ENCODE data around the gene PGPEP1.

PGPEP1 gene

GRCh38 chr19:18342090-18342632 is 1.8 kb downstream of the PGPEP1 start:
- H3K9me3 ChIP-seq (ENCODE audit: insufficient read depth, low read length) = no peaks in the 10 kb centered on the region
- H4K20me1 ChIP-seq (ENCODE audit: insufficient read depth, low read length) = no peaks in the 10 kb centered on the region
- H3K79me2 ChIP-seq (ENCODE audit: low read length) = no peaks in the 10 kb centered on the region
- H3K9ac ChIP-seq (ENCODE audit: low read length) = no peak overlapping the region
- no peak overlapping the region for H3K4me2 ChIP-seq (ENCODE audit: low read length)
- no peaks in the 10 kb centered on the region for H3K36me3 ChIP-seq (replicated peaks; ENCODE audit: low read depth, low read length)
- TF ChIP-seq EZH2phosphoT487 (IDR thresholded peaks at IDR 0.05; ENCODE audit: low read depth) (no peak), CTCF (IDR thresholded peaks at IDR 0.05; ENCODE audit: low read depth, low read length) (no peak)
- H3K27ac ChIP-seq (ENCODE audit: low read length) = no peak overlapping the region
- 0 out of 2 replicates have a peak, but pooled peaks cover 5% of the 10 kb centered on the region for H3K27me3 ChIP-seq (ENCODE audit: low read depth, low read length)
- no peak overlapping the region for H2AFZ ChIP-seq (ENCODE audit: low read depth, low read length)
- H3K4me1 ChIP-seq (ENCODE audit: low read length) = peaks cover 17% of the 10 kb centered on the region
- no peak overlapping the region for H3K4me3 ChIP-seq (ENCODE audit: low read length)

DNA sequence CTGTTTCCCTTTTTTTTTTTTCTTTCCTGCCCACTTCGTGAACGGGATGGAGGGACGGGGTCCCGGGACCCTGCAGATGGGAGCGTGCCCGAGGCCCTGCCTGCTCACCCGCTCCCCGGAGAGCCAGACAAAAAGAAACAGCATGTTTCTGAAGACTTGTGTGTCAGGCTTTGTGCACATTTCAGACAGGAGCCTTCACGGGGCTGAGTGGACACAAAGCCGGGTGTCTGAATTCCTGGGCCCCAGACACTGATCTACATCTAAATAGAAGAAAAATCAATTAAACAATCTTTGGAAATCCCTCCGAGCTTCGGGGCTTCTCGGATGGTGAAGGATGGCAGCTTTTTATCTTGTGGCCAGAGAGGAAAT is 4.2 kb downstream of the PGPEP1 start:
- Histone ChIP-seq H4K20me1 (ENCODE audit: insufficient read depth, low read length) (no peaks in the 10 kb centered on the region), H3K27ac (ENCODE audit: low read length) (no peak overlapping the region), H3K4me3 (ENCODE audit: low read length) (no peak overlapping the region), H3K9ac (ENCODE audit: low read length) (no peak overlapping the region), H3K9me3 (ENCODE audit: insufficient read depth, low read length) (no peaks in the 10 kb centered on the region), H3K4me1 (ENCODE audit: low read length) (peaks cover 10% of the 10 kb centered on the region), H3K4me2 (ENCODE audit: low read length) (no peak overlapping the region), H3K27me3 (ENCODE audit: low read depth, low read length) (no peaks in the 10 kb centered on the region), H3K36me3 (replicated peaks; ENCODE audit: low read depth, low read length) (no peaks in the 10 kb centered on the region), H2AFZ (ENCODE audit: low read depth, low read length) (no peak overlapping the region), H3K79me2 (ENCODE audit: low read length) (no peaks in the 10 kb centered on the region)
- TF ChIP-seq EZH2phosphoT487 (IDR thresholded peaks at IDR 0.05; ENCODE audit: low read depth) = no peak
- TF ChIP-seq CTCF (IDR thresholded peaks at IDR 0.05; ENCODE audit: low read depth, low read length) = no peak

DNA sequence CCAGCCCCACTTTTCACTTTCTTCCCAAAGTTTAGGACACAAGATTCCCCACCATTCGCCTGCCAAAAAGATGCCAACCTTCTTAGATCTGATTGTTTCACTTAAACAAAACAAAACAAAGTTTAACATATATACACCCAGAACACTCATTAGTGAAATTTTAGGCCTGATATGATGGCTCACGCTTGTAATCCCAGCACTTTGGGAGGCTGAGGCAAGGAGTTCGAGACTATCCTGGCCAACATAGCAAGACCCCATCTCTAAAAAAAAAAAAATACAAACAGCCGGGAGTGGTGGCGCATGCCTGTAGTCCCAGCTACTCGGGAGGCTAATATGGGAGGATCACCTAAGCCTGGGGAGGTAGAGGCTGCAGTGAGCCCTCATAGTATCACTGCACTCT is 4.9 kb downstream of the PGPEP1 start:
- Histone ChIP-seq H3K36me3 (replicated peaks; ENCODE audit: low read depth, low read length) (peaks cover under 1% of the 10 kb centered on the region), H3K4me3 (ENCODE audit: low read length) (no peak overlapping the region), H3K27me3 (ENCODE audit: low read depth, low read length) (no peaks in the 10 kb centered on the region), H2AFZ (ENCODE audit: low read depth, low read length) (no peak overlapping the region), H3K79me2 (ENCODE audit: low read length) (no peaks in the 10 kb centered on the region), H3K4me2 (ENCODE audit: low read length) (no peak overlapping the region), H3K9me3 (ENCODE audit: insufficient read depth, low read length) (no peaks in the 10 kb centered on the region), H3K4me1 (ENCODE audit: low read length) (peaks cover 7% of the 10 kb centered on the region), H3K9ac (ENCODE audit: low read length) (no peak overlapping the region), H4K20me1 (ENCODE audit: insufficient read depth, low read length) (no peaks in the 10 kb centered on the region), H3K27ac (ENCODE audit: low read length) (no peak overlapping the region)
- TF ChIP-seq EZH2phosphoT487 (IDR thresholded peaks at IDR 0.05; ENCODE audit: low read depth) (no peak), CTCF (IDR thresholded peaks at IDR 0.05; ENCODE audit: low read depth, low read length) (no peak)

- Histone ChIP-seq H4K20me1 (ENCODE audit: insufficient read depth, low read length) (no peaks in the 10 kb centered on the region), H3K79me2 (ENCODE audit: low read length) (no peaks in the 10 kb centered on the region), H3K9me3 (ENCODE audit: insufficient read depth, low read length) (no peaks in the 10 kb centered on the region), H3K9ac (ENCODE audit: low read length) (no peak overlapping the region), H3K27me3 (ENCODE audit: low read depth, low read length) (no peaks in the 10 kb centered on the region), H3K36me3 (replicated peaks; ENCODE audit: low read depth, low read length) (peaks cover 3% of the 10 kb centered on the region), H3K4me2 (ENCODE audit: low read length) (no peak overlapping the region), H3K27ac (ENCODE audit: low read length) (no peak overlapping the region), H3K4me3 (ENCODE audit: low read length) (no peak overlapping the region), H3K4me1 (ENCODE audit: low read length) (peaks cover 7% of the 10 kb centered on the region), H2AFZ (ENCODE audit: low read depth, low read length) (no peak overlapping the region)
- TF ChIP-seq EZH2phosphoT487 (IDR thresholded peaks at IDR 0.05; ENCODE audit: low read depth) = no peak
- TF ChIP-seq CTCF (IDR thresholded peaks at IDR 0.05; ENCODE audit: low read depth, low read length) = no peak
These were observed 5.7 kb downstream of the PGPEP1 start for GRCh38 chr19:18346091-18346490.
